Raji (cell line): ENCODE results near the gene ARID4A.

Source experiments
- POLR2A ChIP-seq: IDR thresholded peaks from 2 replicates; pipeline ENCODE4 v1.6.1; 2011; ENCODE audit warnings: low read depth, low read length, control low read depth; ENCODE audit not compliant: insufficient read depth

The ARID4A gene

GRCh38 chr14:58307597-58308316, 9.4 kb downstream of the ARID4A start:
- no peak for TF ChIP-seq POLR2A

- no peak for TF ChIP-seq POLR2A
These were observed 10.7 kb downstream of the ARID4A start for GRCh38 chr14:58309086-58309485.

DNA sequence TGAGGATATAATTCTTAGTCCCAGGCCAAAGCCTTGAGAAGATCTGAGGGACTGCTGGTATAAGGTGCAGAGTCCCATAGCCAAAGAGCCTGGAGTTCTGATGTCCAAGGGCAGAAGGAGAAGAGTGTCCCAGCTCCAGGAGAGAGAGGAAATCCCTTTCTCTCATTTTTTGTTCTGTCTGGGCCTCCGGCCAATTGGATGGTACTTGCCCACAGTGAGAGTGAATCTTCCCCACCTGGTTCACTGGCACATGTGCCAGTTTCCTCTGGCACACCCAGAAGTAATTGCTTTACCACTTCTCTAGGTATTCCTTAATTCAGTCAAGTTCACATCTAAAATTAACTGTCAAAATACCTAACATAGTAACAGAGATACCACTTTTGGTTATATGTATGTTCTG, 15.3 kb downstream of the ARID4A start:
- TF ChIP-seq POLR2A, result no peak

DNA sequence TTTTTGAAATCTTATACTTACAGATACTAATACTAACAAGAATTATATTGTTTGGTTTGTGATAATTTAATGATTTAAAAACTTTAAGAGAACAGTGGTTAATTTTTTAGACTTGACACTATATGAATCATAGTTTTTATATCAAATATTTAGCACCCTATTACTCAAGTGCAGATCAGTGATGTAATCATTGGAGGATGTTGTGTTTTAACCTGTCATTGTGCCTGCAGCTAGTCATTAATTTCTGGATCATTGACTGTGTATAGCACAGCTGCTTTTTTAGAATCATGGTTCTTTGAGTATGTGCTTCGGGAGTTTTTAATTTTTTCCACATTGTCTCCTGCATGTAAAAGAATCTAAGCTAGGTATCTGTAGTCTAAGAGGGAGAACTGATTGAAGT, 17.3 kb downstream of the ARID4A start:
- TF ChIP-seq POLR2A, result no peak

DNA sequence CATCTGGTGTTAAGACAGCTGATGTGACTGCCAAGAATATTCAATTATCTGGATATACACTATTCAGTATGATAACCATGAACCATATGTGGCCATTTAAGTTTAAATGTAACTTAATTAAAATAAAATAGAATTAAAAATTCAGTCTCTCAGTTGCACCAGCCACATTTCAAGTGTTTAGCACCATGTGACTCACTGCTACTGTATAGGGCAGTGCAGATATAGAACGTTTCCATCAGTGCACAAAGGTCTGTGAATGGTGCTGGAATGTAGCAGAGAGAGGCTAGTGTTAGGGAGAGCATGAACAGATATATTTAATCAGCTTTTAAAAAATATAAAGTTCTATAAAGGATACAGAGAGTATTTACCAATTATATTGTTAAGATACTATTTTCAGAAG, 28.7 kb downstream of the ARID4A start:
- TF ChIP-seq POLR2A, result no peak

- TF ChIP-seq POLR2A, result no peak
These were observed 32.8 kb downstream of the ARID4A start for GRCh38 chr14:58331111-58331510.

DNA sequence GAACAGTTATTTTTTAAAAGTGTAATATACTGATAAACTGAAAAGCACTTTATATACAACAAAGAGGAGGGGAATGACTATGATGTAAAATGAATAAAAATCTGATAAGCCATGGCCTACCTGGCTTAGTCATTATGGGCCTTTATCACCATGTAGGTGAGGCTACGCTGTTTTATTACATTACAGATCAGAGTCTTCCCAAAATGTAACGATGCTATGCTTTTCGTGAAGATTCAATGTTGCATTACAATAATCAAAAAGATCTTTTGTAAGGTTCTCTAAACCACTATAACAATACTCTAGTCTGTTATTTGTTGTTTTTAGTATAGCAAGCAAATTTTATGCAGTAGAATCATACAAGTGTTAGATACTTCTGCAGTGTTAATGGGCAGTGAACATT, 34.2 kb downstream of the ARID4A start:
- TF ChIP-seq POLR2A, result no peak

DNA sequence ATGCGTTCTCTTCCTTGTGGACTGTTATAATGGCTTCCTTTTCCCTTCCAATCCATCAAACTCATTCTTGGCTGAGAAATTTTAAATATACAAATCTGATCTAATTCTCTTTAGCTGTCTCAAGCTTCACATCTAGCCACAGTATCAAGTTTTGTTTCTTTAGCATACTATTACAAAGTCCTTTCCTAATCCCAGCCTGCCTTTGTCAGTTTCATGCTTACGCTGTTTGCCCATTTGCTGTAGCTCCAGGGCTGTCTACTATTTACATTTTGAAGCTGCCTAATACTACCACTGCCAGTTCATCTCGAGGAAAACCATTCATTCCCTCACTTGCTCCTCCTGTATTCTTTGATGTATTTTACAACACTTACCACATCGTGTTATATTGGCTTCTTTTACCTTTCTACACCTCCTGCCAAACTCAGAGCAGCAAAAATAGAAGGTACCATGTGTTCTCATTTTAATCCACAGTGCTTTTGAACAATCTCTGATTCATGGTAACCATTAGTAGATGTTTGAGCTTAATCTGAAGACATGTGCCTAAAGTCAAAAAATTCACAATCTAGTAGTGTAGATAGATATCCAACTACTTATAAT, 42.9 kb downstream of the ARID4A start:
- no peak for TF ChIP-seq POLR2A

DNA sequence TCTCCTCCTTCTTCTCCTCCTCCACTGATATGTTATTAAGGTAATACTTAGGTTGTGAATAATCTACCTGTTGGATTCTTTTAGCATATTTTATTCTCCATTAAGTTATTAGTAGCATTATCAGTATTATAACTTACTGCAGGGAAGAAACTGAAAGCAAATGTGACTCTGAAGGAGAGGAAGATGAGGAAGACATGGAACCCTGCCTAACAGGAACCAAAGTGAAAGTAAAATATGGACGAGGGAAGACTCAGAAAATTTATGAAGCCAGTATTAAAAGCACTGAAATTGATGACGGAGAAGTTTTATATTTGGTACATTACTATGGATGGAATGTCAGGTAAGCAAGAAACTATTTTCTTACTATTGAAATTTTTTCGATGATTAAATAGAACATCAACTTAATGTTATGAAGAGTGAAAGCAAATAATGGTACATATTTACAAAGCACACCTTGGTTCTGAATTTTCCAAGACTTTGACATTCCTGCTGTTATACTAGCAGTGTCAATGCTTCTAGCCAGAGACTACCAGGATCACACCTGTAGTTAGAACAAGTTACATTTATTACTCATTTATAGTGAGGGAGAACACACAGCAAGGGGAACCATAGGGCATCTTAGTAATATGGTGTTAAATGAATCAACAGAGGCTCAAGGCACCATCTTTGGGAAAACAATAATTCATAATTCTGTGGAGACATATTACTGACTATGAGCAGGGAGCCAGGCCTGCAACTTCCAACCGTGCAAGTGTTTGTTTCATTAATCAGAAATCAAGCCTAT, 55.4 kb downstream of the ARID4A start:
- no peak for TF ChIP-seq POLR2A

- no peak for TF ChIP-seq POLR2A
These were observed 56.5 kb downstream of the ARID4A start for GRCh38 chr14:58354808-58355207.

GRCh38 chr14:58356268-58356667, 57.9 kb downstream of the ARID4A start:
- TF ChIP-seq POLR2A, result no peak

GRCh38 chr14:58362798-58363412, 64.5 kb downstream of the ARID4A start:
- TF ChIP-seq POLR2A, result no peak

- no peak for TF ChIP-seq POLR2A
These were observed 66.0 kb downstream of the ARID4A start for GRCh38 chr14:58364316-58364715.

- no peak for TF ChIP-seq POLR2A
These were observed 68.9 kb downstream of the ARID4A start for GRCh38 chr14:58367296-58367695.

DNA sequence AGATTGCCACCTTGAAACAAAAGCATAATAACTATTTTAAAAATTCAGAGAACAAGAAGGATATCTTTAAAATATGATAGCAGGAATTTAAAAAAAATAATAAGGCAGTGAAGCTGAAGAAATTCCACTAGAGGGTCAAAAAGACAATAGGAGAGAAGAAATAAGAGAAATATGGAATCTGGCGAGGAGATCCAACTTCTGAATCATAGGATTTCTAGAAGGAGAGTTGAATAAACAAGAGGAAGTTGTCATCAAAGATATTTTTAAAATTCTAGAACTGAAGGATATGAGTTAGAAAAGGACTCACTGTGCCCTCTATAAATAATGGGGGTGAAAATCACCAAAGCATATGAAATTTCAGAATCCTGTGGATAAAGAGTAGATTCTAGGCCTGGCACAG, 70.6 kb downstream of the ARID4A start:
- no peak for TF ChIP-seq POLR2A

DNA sequence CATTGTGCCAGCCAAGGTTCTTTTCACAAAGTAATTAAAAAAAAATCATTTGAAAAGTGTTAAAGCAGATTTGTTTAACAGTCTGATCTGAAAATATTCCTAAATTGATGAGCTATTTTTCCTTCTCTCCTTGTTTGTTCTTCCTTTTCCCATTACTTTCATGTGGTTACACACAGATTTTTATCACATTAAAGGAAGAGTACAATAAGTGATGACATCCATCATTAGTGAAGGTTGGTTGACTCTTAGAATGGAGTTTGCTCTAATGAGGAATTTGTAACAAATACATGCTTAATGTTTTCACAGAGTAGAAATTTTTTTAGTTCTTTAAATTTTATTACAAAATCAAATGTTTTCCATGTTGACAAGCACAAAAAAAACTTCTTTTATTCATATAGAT, 78.4 kb downstream of the ARID4A start:
- TF ChIP-seq POLR2A, result no peak
